Coronary artery (tissue), 2 donors: Measurements from ENCODE around the gene RSPH3.

ENCODE experiments used
- DNase-seq: peaks from one replicate; pipeline ENCODE4 v3.0.0-alpha.2; 2017; ENCODE audit warnings: low spot score
- H3K27ac ChIP-seq, 2 donors: fragments of 200-600 bp; sonication (generic); one replicate each; pipeline ENCODE4 v1.5.1; 2016 to 2019
- H3K4me3 ChIP-seq: fragments of 200-600 bp; sonication (generic); 2 replicates; pipeline ENCODE4 v1.5.1; 2016; ENCODE audit warnings: mild to moderate bottlenecking, moderate library complexity
- TF ChIP-seq, protein P1 (sequence below): fragments of 200-600 bp; sonication (generic); IDR thresholded peaks from one replicate; pipeline ENCODE4 v1.5.1; 2019; ENCODE audit warnings: antibody characterized with exemption

Gene RSPH3

DNA sequence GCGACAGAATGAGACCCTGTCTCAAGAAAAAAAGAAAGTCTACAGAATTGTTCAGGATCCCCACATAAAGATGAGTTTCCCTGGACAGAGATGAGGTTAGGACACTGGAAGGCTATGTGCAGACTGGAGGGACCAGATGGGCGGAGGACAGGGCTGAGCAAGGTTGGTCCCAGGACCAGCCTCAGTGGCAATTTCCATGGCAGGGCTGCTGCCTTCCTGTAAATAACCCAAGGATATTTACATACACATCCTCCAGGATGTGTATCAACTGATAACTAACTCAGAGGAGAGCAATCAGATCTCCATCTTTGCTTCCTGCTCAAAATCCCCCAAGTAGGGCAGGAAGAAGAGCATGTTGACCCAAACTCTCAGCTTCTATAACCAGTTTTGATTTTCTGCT lies 58.8 kb downstream of the RSPH3 start:
- H3K4me3 ChIP-seq, result no peak overlapping the region
- no peak overlapping the region for H3K27ac ChIP-seq
- no peak for DNase-seq
- TF ChIP-seq, protein P1, sequence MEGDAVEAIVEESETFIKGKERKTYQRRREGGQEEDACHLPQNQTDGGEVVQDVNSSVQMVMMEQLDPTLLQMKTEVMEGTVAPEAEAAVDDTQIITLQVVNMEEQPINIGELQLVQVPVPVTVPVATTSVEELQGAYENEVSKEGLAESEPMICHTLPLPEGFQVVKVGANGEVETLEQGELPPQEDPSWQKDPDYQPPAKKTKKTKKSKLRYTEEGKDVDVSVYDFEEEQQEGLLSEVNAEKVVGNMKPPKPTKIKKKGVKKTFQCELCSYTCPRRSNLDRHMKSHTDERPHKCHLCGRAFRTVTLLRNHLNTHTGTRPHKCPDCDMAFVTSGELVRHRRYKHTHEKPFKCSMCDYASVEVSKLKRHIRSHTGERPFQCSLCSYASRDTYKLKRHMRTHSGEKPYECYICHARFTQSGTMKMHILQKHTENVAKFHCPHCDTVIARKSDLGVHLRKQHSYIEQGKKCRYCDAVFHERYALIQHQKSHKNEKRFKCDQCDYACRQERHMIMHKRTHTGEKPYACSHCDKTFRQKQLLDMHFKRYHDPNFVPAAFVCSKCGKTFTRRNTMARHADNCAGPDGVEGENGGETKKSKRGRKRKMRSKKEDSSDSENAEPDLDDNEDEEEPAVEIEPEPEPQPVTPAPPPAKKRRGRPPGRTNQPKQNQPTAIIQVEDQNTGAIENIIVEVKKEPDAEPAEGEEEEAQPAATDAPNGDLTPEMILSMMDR, result no peak

DNA sequence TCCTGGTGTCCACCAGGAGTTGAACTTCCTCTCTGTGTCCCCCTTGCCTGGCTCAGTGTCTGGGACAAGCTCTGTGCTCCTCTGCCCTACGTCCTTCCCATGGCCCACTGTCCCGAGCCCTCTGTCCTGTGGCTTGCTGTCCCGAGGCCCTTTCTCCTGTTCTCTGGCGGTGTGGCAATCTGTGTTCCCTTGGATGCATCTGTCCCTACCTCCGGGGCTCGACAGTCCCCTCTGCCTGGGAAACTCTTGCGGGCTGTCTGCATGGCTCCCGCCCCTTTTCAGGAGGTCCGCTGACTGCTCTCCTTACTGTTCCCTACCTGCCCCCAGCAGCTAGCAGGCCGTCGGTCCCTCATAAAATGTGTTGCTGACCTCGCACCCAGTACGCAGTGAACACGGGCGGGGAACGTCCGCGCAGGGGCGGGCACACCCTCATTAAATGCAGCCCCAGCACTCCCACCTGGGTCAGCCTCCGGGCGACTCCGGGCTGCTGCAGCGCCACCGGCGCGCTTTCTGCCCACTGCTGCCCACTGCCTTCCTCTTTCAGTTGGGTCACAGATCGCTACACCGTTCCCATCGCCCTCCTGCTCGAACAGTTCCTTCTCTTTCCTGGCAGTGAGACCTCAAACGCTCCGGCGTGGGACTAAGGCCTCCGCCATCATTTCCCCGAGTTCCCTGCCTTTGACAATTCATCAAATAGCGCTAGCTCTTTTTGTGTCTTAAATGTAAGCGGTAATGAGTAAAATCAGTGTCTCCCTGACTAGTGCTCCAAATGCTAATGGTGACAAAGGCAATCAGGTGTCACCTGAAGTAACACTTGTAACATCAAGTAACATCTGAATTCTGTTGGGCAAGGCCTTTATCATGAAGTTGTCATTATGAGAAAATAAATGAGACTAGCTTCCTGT lies 60.5 kb downstream of the RSPH3 start:
- Histone ChIP-seq H3K27ac (no peak overlapping the region), H3K4me3 (peak overlapping the region; percentile 26)
- DNase-seq, result no peak
- TF ChIP-seq, protein P1, result no peak

DNA sequence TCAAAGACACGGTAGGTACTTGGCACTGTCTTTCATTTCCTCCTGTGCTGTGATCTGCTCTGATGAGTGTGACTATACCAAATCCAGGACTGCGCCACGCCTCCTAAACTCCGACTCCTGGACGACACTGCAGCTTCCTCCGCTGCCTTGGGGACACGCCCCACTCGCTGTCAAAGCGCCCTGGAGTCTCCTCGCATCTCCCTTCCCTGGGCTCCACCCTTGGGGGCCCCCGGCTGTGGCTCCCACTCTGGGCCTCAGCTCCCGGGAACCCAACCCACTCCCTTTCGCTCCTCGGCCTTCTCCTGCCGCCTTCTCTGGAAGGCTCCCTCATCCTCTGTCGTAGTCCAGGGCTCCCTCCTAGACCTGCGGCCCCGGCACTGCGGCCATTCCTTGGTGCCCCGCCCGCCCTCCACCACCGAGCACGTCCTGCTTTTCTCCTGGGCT lies 61.2 kb downstream of the RSPH3 start:
- Histone ChIP-seq H3K27ac (no peak overlapping the region), H3K4me3 (peak overlapping the region; percentile 26)
- TF ChIP-seq, protein P1, result no peak
- DNase-seq, result no peak

DNA sequence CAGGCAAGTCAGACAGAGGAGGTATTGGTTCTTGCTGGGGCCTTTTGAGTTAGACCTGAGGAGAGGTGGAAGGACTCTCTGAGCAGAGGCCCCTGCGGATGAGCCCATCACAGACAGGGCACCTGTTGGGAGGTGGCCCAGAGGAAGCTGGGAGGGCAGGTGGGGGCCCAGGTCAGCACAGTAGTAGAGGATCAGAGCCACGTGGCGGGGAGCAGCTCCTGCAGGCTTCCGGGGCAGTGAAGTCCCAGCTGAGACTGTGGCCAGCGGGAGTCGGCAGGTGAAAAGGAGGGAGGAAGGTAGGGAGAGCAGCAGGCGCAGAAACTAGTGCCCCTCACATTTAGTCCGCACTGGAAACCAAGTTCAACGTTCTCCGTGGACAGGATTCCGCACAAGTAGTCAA lies 61.8 kb downstream of the RSPH3 start:
- no peak overlapping the region for H3K27ac ChIP-seq

DNA sequence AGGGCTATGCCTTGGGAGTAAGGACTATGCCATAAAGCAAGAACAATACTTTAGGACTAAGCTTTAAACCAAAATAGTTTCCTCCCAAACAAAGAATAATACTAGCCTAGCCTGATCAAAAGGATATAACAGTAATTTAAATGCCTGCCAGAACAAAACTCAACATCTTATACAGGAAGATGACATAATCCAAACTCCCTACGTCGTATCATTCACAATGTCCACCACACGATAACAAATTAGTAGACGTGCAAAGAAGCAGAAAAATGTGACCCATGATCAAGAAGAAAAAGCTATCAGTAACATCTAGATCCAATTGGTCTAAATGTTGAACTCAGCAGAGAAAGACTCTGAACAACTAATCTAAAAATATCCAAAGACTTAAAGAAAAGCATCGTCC lies 65.8 kb downstream of the RSPH3 start:
- no peak for DNase-seq
- TF ChIP-seq, protein P1, result no peak
- Histone ChIP-seq H3K4me3 (no peak overlapping the region), H3K27ac (no peak overlapping the region)

More for the DNA sequence above, 61.8 kb downstream of the RSPH3 start:
- TF ChIP-seq, protein P1, result no peak
- DNase-seq, result no peak
- H3K4me3 ChIP-seq, result no peak overlapping the region

DNA sequence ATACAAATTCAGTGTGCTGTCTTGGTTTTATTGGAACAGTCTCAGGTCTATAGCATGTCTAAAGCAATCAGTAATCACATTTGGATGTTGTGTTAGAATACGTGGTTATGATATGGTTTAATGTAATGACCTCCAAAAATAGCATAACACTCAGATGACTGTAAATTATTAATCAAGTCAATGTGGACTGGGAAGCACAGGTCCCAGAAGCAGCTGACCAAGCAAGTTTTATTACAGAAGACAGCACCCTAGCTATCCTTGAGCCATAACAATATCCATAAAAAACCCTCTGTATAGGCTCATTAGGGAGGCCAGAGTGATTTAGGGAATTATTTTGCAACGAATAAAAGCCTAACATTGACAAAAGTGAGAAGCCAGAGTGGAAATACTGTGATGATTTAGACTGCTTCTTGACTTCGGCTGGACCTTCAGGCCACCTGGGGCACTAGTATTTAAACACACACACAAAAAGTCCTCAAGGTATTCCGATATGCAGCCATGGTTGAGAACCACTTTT lies 66.9 kb downstream of the RSPH3 start:
- no peak for DNase-seq
- H3K27ac ChIP-seq, result no peak overlapping the region
- TF ChIP-seq, protein P1, result no peak

DNA sequence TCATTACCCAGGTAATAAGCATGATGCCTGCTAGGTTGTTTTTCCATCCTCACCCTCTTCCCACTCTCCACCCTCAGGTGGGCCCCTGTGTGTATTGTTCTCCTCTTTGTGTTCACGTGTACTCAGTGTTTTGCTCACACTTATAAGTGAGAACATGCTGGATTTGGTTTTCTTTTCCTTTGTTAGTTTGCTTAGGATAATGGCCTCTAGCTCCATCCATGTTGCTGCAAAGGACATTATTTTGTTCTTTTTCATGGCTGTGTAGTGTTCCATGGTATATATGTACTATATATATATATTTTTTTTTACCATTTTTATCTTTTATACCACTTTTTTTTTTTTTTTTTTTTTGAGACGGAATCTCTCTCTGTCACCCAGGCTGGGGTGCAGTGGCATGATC lies 71.9 kb downstream of the RSPH3 start:
- no peak overlapping the region for H3K27ac ChIP-seq
- no peak overlapping the region for H3K4me3 ChIP-seq
- no peak for DNase-seq
- TF ChIP-seq, protein P1, result no peak

More for the DNA sequence above, 66.9 kb downstream of the RSPH3 start:
- H3K4me3 ChIP-seq, result no peak overlapping the region
